Measurements from ENCODE around the gene PCSK9.
"Not testable (repeated sequence)": the region's sequence is repeated elsewhere in the genome, so short reads cannot be mapped to it uniquely, and the experiment has no call there.

PCSK9 gene

DNA sequence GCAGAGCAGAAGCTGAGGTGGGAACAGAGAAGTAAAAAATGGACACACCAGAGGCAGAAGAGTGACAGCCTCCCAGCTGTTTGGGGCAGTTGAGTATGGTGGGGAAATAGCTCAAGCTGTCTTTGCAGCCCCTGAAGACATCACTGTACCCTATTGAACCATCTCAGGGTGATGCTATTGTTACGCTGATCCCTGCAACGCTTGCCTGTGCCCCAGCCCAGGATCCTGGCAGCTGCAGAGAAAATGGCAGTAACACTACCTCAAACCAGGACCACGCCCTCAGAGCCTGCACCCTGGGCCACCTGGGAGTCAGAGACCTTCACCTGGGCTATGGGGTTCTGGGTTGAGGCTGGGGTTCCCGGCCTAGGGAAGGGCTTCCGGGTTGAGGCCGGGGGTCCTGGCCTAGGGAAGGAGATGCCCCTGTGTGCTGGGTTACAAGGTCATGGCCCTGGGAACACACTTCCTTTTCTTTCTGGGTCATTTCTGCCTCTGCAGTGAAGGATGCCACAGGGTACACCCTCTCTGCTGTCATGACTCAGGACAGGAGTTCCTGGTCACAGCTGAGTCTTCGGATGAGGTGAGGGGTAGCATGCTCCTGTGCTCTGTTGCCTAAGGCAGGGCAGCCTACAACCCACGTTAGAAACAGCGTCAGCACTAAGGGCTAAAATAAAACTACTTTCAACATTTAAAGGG lies 29.0 kb upstream of the PCSK9 start:
- no peak for DNase-seq (ENCODE audit: low spot score)

GRCh38 chr1:55010887-55011217 lies 28.5 kb upstream of the PCSK9 start:
- no peak for DNase-seq (ENCODE audit: low spot score)

DNA sequence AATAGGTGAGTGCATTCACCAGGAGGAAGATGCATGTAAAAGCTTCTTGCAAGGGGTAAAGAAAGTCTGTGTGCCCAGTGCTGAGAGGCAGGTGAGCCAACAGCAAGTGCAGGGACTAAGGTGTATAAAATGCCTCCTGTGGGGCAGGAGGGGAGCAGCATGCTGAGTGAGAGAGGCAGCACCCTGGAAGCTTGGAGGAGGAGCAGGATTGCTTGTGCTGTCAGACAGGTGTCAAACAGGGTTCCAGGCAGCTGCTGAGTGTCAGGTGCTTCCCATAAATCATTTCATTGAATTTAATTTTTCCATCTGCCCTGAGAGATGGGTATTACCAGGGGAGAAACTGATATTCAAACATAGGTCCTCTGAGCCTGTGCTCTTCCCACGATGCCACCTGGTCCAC lies 26.7 kb upstream of the PCSK9 start:
- DNase-seq (ENCODE audit: low spot score) = no peak

DNA sequence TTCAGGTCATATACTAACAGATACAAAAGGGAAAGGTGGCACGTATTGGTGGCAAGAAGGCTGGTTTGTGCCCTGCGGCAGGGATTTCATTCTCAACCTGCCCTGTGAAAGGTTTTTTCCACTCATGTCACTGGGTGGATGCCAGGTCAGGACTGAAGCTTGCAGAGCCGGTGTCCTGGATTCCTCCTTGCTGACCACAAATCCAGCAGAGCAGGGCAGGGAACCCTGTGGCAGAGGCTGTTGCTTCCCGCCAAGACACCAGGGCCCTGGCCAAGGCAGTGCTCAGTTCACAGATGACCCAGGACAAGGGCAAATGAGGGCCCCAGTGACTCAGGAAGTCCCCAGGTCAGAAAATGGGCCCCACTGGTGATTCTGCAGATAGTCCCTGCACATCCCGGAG lies 24.2 kb upstream of the PCSK9 start:
- no peak for DNase-seq (ENCODE audit: low spot score)

GRCh38 chr1:55015731-55016620 lies 23.4 kb upstream of the PCSK9 start:
- DNase-seq (ENCODE audit: low spot score) = no peak

GRCh38 chr1:55018395-55018794 lies 21.0 kb upstream of the PCSK9 start:
- DNase-seq (ENCODE audit: low spot score) = no peak

GRCh38 chr1:55021942-55022546 lies 17.3 kb upstream of the PCSK9 start:
- DNase-seq (ENCODE audit: low spot score) = peak; percentile 68

GRCh38 chr1:55024163-55024562 lies 15.2 kb upstream of the PCSK9 start:
- DNase-seq (ENCODE audit: low spot score) = not testable (repeated sequence)

DNA sequence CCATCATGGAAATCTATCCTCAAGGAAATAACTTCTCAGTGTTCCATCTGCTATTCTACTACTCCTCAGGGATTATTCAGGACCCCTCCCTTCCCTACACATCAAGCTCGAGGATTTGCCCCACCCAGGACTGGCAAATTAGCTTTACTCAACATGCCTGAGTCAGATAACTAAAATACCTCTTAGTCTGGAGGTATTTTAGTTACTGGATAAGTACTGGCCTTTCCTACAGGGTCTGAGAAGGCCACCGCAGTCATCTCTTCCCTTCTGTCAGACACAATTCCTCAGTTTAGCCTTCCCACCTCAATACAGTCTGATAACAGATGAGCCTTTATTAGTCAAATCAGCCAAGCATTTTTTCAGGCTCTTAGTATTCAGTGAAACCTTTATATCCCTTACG lies 12.7 kb upstream of the PCSK9 start:
- DNase-seq (ENCODE audit: low spot score) = not testable (repeated sequence)

DNA sequence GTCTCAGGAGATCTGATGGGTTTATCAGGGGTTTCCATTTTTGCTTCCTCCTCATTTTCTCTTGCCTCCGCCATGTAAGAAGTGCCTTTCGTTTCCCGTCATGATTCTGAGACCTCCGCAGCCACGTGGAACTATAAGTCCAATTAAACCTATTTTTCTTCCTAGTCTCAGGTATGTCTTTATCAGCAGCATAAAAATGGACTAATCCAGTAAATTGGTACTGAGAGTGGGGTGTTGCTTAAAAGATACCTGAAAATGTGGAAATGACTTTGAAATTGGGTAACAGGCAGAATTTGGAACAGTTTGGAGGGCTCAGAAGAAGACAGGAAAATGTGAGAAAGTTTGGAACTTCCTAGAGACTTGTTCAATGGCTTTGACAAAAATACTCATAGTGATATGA lies 8.2 kb upstream of the PCSK9 start:
- DNase-seq (ENCODE audit: low spot score) = not testable (repeated sequence)

- DNase-seq (ENCODE audit: low spot score) = no peak
Measured at GRCh38 chr1:55033265-55033614, 6.1 kb upstream of the PCSK9 start.

DNA sequence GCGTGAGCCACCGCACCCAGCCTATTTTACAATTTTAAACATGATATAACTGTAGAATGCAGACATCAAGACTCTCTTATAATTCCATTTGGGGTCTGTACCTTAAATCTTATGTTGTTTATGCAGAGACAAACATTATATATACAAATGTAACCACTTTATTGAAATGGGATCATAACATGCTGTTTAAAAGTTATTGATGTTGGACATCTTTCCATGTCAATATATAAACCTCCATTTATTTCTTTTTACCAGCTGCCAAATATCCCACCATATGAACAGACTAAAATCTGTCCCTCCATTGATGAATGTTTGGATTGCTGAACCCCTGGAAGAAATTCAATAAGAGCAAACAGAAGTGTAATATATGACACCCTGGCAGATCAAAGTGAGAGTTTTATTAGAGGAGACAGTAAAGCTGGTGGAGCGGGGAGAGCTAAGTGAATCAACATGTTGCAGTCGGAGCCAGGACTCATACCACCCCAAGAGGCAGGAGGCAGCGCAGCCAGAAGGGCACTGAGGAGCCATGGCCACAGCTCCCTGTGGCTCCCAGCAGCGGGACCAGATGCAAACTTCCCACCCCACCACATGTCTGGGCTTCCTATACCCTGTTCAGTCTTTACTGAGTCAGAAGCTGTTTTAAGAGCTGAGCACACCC lies 4.7 kb upstream of the PCSK9 start:
- DNase-seq (ENCODE audit: low spot score) = no peak

GRCh38 chr1:55035904-55036303 lies 3.4 kb upstream of the PCSK9 start:
- no peak for DNase-seq (ENCODE audit: low spot score)

DNA sequence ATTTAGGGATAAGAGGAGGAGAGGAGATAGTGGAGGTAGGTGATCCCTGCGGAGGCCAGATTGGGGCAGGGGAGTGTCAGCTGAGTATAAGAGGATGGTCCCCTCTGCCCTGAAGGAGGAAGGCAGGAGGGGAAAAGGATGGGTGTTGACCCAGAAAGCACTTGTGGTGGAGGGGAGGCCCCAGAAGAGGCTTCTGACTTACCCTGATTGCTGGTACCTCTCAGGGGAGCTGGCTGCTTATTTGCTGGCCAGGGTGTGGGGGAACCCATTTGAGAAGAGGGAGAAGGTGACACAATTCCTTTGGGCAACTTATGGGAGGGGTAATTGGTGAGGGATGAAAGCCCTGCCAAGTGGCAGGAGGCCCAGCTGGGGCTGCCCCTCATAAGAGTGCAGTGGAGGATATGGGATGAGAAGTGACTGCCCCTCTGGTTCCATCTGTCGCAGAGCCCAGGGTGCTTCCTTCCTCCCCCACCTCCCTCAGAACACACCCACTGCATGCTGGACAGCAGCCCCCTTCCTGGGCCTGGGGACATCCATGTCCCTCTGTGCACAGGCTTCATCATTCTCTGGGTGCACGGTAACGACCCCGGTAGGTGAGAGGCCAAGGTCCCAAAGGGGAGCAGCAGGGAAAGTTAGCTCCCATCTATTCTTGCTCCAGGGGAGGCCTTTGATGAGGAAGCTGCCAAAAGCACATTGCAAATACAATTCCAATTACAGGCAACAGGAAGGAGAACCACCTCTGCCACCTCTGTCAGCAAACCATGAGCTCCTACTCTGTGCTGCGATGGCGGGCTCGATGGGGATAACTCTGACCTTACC lies 1.4 kb upstream of the PCSK9 start:
- DNase-seq (ENCODE audit: low spot score) = no peak

DNA sequence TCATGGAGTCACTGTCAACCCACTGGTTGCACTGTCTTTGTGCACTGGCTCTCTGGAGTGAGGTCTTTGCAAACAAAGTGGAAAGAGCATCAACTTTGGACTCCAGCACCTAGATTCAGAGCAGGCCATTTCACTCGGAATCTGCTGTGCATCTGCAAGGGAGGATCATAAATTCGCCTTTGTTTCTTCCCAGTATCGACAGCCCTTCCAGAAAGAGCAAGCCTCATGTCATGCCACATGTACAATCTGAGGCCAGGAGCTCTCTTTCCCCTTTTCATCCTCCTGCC lies 853 bp upstream of the PCSK9 start:
- DNase-seq (ENCODE audit: low spot score) = no peak

- DNase-seq (ENCODE audit: low spot score) = no peak
Measured at GRCh38 chr1:55038974-55039341, 390 bp upstream of the PCSK9 start.

GRCh38 chr1:55040083-55040932 lies 960 bp downstream of the PCSK9 start:
- no peak for DNase-seq (ENCODE audit: low spot score)

- DNase-seq (ENCODE audit: low spot score) = no peak
Measured at GRCh38 chr1:55040933-55041494, 1.7 kb downstream of the PCSK9 start.

- no peak for DNase-seq (ENCODE audit: low spot score)
Measured at GRCh38 chr1:55041613-55042012, 2.3 kb downstream of the PCSK9 start.

- DNase-seq (ENCODE audit: low spot score) = no peak
Measured at GRCh38 chr1:55043011-55043410, 3.7 kb downstream of the PCSK9 start.

DNA sequence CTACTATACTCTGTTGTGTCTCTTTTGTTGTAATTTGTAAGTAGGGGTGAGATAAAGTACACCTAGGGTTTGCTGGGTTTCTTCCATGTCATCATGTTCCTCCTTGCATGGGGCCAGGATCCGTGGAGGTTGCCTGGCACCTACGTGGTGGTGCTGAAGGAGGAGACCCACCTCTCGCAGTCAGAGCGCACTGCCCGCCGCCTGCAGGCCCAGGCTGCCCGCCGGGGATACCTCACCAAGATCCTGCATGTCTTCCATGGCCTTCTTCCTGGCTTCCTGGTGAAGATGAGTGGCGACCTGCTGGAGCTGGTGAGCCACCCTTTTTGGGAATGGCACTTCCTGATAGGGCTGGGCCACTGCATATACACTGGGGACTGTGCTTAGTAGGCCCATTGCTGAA lies 4.4 kb downstream of the PCSK9 start:
- no peak for DNase-seq (ENCODE audit: low spot score)
